GM12801 (cell line): ENCODE measurements around the gene CDH12.

ENCODE experiments used
- CTCF ChIP-seq: IDR thresholded peaks from one replicate; pipeline ENCODE4 v1.5.1; 2011; ENCODE audit warnings: control low read depth; ENCODE audit not compliant: insufficient read length; ENCODE audit errors: extremely low read depth

Gene CDH12

GRCh38 chr5:21774281-21774680 lies 1078.9 kb downstream of the CDH12 start:
- no peak for TF ChIP-seq CTCF

- no peak for TF ChIP-seq CTCF
Observed at GRCh38 chr5:21773456-21773855, 1079.7 kb downstream of the CDH12 start.

GRCh38 chr5:21765406-21765805 lies 1087.7 kb downstream of the CDH12 start:
- no peak for TF ChIP-seq CTCF

- TF ChIP-seq CTCF = no peak
Observed at GRCh38 chr5:21739096-21739495, 1114.0 kb downstream of the CDH12 start.

GRCh38 chr5:21723500-21723899 lies 1129.6 kb downstream of the CDH12 start:
- TF ChIP-seq CTCF = no peak

- no peak for TF ChIP-seq CTCF
Observed at GRCh38 chr5:21711866-21712758, 1141.0 kb downstream of the CDH12 start.

GRCh38 chr5:21709770-21710169 lies 1143.4 kb downstream of the CDH12 start:
- no peak for TF ChIP-seq CTCF
